Neural cell (in vitro differentiated cells): Measurements from ENCODE around the gene CLDN8. TPM values are rescaled to one million over a fixed set of nuclear protein-coding genes. Genes with fewer than 3 reads are reported as not detected.

ENCODE experiments used
- H2AFZ ChIP-seq: fragments of 200-600, 300-800 bp; sonication (generic), shearing (Covaris generic); 2 replicates; pipeline ENCODE4 v1.6.0; 2014; ENCODE audit warnings: low read depth, mild to moderate bottlenecking, antibody characterized with exemption, low read length, moderate library complexity
- H3F3A ChIP-seq: fragments of 200-600 bp; shearing (Covaris generic); 2 replicates; pipeline ENCODE4 v1.6.1; 2016; ENCODE audit warnings: mild to moderate bottlenecking, moderate library complexity, mixed read lengths, antibody characterized with exemption, low read length; ENCODE audit not compliant: insufficient read depth, poor library complexity, severe bottlenecking
- H3K27ac ChIP-seq: fragments of 200-600, 300-800 bp; sonication (generic), shearing (Covaris generic); 2 replicates; pipeline ENCODE4 v1.5.1; 2014; ENCODE audit warnings: mild to moderate bottlenecking, low read length, moderate library complexity
- H3K27me3 ChIP-seq: fragments of 300-800, 200-600 bp; sonication (generic), shearing (Covaris generic); 2 replicates; pipeline ENCODE4 v1.6.0; 2014; ENCODE audit warnings: mild to moderate bottlenecking, low read depth, low read length, moderate library complexity; ENCODE audit not compliant: insufficient read depth
- H3K36me3 ChIP-seq: fragments of 300-800, 200-600 bp; sonication (generic), shearing (Covaris generic); 2 replicates; pipeline ENCODE4 v1.5.1; 2014; ENCODE audit warnings: mild to moderate bottlenecking, antibody characterized with exemption, low read length, moderate library complexity; ENCODE audit not compliant: insufficient read depth
- H3K4me2 ChIP-seq: fragments of 300-800, 200-600 bp; sonication (generic), shearing (Covaris generic); 2 replicates; pipeline ENCODE4 v1.6.0; 2014; ENCODE audit warnings: mild to moderate bottlenecking, low read length
- H3K4me3 ChIP-seq: fragments of 300-800, 200-600 bp; sonication (generic), shearing (Covaris generic); 2 replicates; pipeline ENCODE4 v1.5.1; 2014; ENCODE audit warnings: mild to moderate bottlenecking, low read length, moderate library complexity
- H3K79me2 ChIP-seq: fragments of 200-600 bp; shearing (Covaris generic); replicated peaks from 2 replicates; pipeline ENCODE4 v1.6.0; 2014; ENCODE audit warnings: mild to moderate bottlenecking, low read length, moderate library complexity; ENCODE audit not compliant: insufficient read depth
- H3K9ac ChIP-seq: fragments of 300-800, 200-600 bp; sonication (generic), shearing (Covaris generic); 2 replicates; pipeline ENCODE4 v1.6.1; 2016; ENCODE audit warnings: mild to moderate bottlenecking, low read length, mixed read lengths
- H3K9me2 ChIP-seq: fragments of 200-600 bp; shearing (Covaris generic); 2 replicates; pipeline ENCODE4 v1.6.1; 2016; ENCODE audit warnings: mild to moderate bottlenecking, low read length, mixed read lengths; ENCODE audit not compliant: insufficient read depth
- H3K9me3 ChIP-seq: fragments of 200-600, 300-800 bp; sonication (generic), shearing (Covaris generic); 2 replicates; pipeline ENCODE4 v1.6.1; 2016; ENCODE audit warnings: mild to moderate bottlenecking, mixed run types, low read length, moderate library complexity, mixed read lengths
- H4K20me1 ChIP-seq: fragments of 200-600 bp; shearing (Covaris generic); 2 replicates; pipeline ENCODE4 v1.6.1; 2016; ENCODE audit warnings: mild to moderate bottlenecking, mixed run types; ENCODE audit not compliant: insufficient read depth
- EP300 ChIP-seq: fragments of 450-650 bp; conservative IDR thresholded peaks from 2 replicates; pipeline ENCODE4 v1.6.1; 2014; ENCODE audit warnings: antibody characterized with exemption, mild to moderate bottlenecking, moderate library complexity; ENCODE audit not compliant: poor library complexity, severe bottlenecking
- EZH2 ChIP-seq: fragments of 200-600, 300-800 bp; shearing (Covaris generic), sonication (generic); IDR thresholded peaks from 2 replicates; pipeline ENCODE4 v1.6.1; 2014; ENCODE audit warnings: antibody characterized with exemption, low read length, borderline replicate concordance, mild to moderate bottlenecking; ENCODE audit not compliant: insufficient read depth, poor library complexity, severe bottlenecking
- MXI1 ChIP-seq: fragments of 450-650 bp; conservative IDR thresholded peaks from 2 replicates; pipeline ENCODE4 v1.6.1; 2014; ENCODE audit warnings: antibody characterized with exemption, mild to moderate bottlenecking; ENCODE audit not compliant: poor library complexity, severe bottlenecking
- POLR2AphosphoS5 ChIP-seq: IDR thresholded peaks from 2 replicates; pipeline ENCODE4 v1.6.1; 2012
- RAD21 ChIP-seq: fragments of 450-650 bp; conservative IDR thresholded peaks from 2 replicates; pipeline ENCODE4 v1.6.1; 2014; ENCODE audit warnings: antibody characterized with exemption, mild to moderate bottlenecking, moderate library complexity
- REST ChIP-seq: IDR thresholded peaks from 2 replicates; pipeline ENCODE4 v1.6.1; 2012; ENCODE audit warnings: borderline replicate concordance
- SMC3 ChIP-seq: fragments of 450-650 bp; conservative IDR thresholded peaks from 2 replicates; pipeline ENCODE4 v1.6.1; 2014; ENCODE audit warnings: antibody characterized with exemption, mild to moderate bottlenecking, moderate library complexity; ENCODE audit not compliant: poor library complexity
- TAF1 ChIP-seq: IDR thresholded peaks from 2 replicates; pipeline ENCODE4 v1.6.1; 2012; ENCODE audit warnings: low read depth
- polyA plus RNA-seq: library from polyadenylated mRNA; depleted of rRNA; stranded (reverse); fragments of >200 nt; gene quantifications from 2 replicates; pipeline ENCODE4 v1.2.3, GENCODE V29; 2014
- TF ChIP-seq, protein P1 (sequence below): fragments of 450-650 bp; IDR thresholded peaks from 2 replicates; pipeline ENCODE4 v1.5.1; 2014; ENCODE audit warnings: antibody characterized with exemption, mild to moderate bottlenecking, moderate library complexity; ENCODE audit not compliant: poor library complexity, severe bottlenecking

Gene CLDN8
- polyA plus RNA-seq, 1 donor from 2014 or later, result not detected

DNA sequence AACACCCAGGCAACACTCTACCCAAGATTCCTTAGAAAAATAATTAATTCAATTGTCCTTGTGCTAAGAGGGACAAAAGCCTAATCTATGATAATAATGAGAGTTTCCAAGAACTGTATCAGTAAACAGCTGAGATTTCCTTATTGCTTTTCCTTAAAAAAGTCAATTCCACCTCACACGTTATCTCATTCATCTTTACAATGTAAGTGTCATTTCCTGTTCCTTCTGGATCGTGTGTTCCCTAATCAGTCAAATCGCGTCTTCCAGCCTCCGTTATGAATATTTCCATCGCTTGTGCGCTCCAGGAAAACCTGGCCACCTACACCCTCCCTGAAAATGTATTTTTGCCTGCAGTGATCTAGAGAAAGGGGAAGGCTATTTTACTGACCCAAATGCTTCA, 25.3 kb downstream of the CLDN8 start:
- Histone ChIP-seq H3K36me3 (no peaks in the 10 kb centered on the region), H3K9ac (no peak overlapping the region), H3K4me2 (no peak overlapping the region), H3K27me3 (no peaks in the 10 kb centered on the region), H3K4me3 (no peak overlapping the region), H3K9me2 (no peaks in the 10 kb centered on the region), H3F3A (no peaks in the 10 kb centered on the region), H3K9me3 (no peaks in the 10 kb centered on the region), H3K79me2 (no peaks in the 10 kb centered on the region), H2AFZ (no peak overlapping the region), H4K20me1 (no peaks in the 10 kb centered on the region), H3K27ac (no peak overlapping the region)
- no peak for TF ChIP-seq REST
- TF ChIP-seq EP300, result no peak
- TF ChIP-seq POLR2AphosphoS5, result no peak
- no peak for TF ChIP-seq TAF1
- no peak for TF ChIP-seq MXI1
- TF ChIP-seq, protein P1, sequence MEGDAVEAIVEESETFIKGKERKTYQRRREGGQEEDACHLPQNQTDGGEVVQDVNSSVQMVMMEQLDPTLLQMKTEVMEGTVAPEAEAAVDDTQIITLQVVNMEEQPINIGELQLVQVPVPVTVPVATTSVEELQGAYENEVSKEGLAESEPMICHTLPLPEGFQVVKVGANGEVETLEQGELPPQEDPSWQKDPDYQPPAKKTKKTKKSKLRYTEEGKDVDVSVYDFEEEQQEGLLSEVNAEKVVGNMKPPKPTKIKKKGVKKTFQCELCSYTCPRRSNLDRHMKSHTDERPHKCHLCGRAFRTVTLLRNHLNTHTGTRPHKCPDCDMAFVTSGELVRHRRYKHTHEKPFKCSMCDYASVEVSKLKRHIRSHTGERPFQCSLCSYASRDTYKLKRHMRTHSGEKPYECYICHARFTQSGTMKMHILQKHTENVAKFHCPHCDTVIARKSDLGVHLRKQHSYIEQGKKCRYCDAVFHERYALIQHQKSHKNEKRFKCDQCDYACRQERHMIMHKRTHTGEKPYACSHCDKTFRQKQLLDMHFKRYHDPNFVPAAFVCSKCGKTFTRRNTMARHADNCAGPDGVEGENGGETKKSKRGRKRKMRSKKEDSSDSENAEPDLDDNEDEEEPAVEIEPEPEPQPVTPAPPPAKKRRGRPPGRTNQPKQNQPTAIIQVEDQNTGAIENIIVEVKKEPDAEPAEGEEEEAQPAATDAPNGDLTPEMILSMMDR, result no peak
- no peak for TF ChIP-seq EZH2
- no peak for TF ChIP-seq RAD21
- TF ChIP-seq SMC3, result no peak

DNA sequence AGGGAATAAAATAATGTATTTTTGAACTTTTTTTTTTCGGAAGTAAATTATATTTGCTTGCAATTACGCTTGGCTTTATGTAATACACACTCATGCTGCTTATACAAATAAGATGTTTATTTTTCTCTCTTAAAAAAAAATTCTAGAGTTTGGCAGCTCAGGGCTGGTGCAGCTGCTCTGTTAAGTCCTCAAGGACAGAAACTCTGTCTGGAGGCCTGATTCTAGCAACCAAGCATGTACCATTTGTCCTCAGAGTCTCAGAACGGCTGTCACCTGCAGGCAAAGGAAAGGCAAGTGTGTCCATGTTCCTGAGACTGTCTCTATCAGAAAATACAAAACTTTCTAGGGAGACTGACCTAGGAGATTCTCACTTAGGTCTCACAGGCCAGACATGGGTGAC, 26.1 kb downstream of the CLDN8 start:
- Histone ChIP-seq H3K27ac (no peak overlapping the region), H3K9ac (no peak overlapping the region), H3F3A (no peaks in the 10 kb centered on the region), H3K4me3 (no peak overlapping the region), H3K9me3 (no peaks in the 10 kb centered on the region), H2AFZ (no peak overlapping the region), H3K27me3 (no peaks in the 10 kb centered on the region), H3K36me3 (no peaks in the 10 kb centered on the region), H3K4me2 (no peak overlapping the region), H4K20me1 (no peaks in the 10 kb centered on the region), H3K79me2 (no peaks in the 10 kb centered on the region), H3K9me2 (no peaks in the 10 kb centered on the region)
- TF ChIP-seq, protein P1, result no peak
- TF ChIP-seq POLR2AphosphoS5 (no peak), EZH2 (no peak), REST (no peak), EP300 (no peak), MXI1 (no peak), SMC3 (no peak), TAF1 (no peak), RAD21 (no peak)
